Measurements from ENCODE around the gene ADCY9.

DNA sequence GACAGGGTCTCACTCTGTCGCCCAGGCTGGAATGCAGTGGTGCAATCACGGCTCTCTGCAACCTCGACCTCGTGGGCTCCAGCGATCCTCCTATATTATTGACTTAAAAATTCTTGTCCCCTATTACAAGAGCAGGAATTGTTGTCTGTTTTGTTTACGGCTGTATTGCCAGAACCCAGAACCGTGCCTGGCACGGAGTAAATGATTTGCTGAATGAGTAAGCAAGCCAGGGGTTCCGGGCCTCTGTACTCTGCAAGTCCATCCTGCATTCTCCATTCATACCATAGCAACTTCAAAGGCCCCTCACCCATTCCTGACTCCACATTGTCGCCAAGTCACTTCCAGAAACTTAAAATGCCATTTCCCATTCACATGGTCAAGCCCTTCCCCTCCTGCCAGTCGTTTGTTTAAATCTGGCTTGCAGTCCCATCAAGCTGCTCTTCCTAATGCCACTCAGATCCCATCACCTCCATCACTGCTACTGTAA is 6.9 kb downstream of the ADCY9 start:
- TF ChIP-seq, protein P1, sequence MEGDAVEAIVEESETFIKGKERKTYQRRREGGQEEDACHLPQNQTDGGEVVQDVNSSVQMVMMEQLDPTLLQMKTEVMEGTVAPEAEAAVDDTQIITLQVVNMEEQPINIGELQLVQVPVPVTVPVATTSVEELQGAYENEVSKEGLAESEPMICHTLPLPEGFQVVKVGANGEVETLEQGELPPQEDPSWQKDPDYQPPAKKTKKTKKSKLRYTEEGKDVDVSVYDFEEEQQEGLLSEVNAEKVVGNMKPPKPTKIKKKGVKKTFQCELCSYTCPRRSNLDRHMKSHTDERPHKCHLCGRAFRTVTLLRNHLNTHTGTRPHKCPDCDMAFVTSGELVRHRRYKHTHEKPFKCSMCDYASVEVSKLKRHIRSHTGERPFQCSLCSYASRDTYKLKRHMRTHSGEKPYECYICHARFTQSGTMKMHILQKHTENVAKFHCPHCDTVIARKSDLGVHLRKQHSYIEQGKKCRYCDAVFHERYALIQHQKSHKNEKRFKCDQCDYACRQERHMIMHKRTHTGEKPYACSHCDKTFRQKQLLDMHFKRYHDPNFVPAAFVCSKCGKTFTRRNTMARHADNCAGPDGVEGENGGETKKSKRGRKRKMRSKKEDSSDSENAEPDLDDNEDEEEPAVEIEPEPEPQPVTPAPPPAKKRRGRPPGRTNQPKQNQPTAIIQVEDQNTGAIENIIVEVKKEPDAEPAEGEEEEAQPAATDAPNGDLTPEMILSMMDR (IDR thresholded peaks at IDR 0.05; ENCODE audit: low read depth, low read length): no peak
- no peak for TF ChIP-seq POLR2A (IDR thresholded peaks at IDR 0.05; ENCODE audit: extremely low read depth, insufficient read length)
